CD14-positive monocyte (primary cell): ENCODE data around the gene FAAP20. TPM values are rescaled to one million over a fixed set of nuclear protein-coding genes. Genes with fewer than 3 reads are reported as not detected.

Source experiments
- DNase-seq, 3 donors: peaks; one replicate each; pipeline ENCODE4 v3.0.0-alpha.2; 2011 to 2022
- H2AFZ ChIP-seq: 2 replicates; pipeline ENCODE4 v1.6.0; 2012; ENCODE audit warnings: mild to moderate bottlenecking, low read depth, low read length, inconsistent platforms; ENCODE audit not compliant: insufficient read depth, poor library complexity, severe bottlenecking
- H3K27ac ChIP-seq, 2 donors: 1 replicate in 1 of 2; 2 replicates in 1 of 2; pipeline ENCODE4 v1.5.1; 2012 to 2013; ENCODE audit warnings: low read length in 2 of 2, control low read depth in 1 of 2, inconsistent platforms in 1 of 2, low read depth in 1 of 2, mild to moderate bottlenecking in 1 of 2
- H3K27me3 ChIP-seq, 2 donors: one replicate each; pipeline versions ENCODE4 v1.6.0 to v1.6.1; 2011 to 2013; ENCODE audit warnings: low read length in 2 of 2; ENCODE audit not compliant: control insufficient read depth in 2 of 2, insufficient read depth in 2 of 2
- H3K36me3 ChIP-seq, 2 donors: replicated peaks in 1 of 2; 1 replicate in 1 of 2; 2 replicates in 1 of 2; pipeline versions ENCODE4 v1.5.1 to v1.6.1; 2012 to 2013; ENCODE audit warnings: low read length in 2 of 2, control low read depth in 1 of 2, inconsistent platforms in 1 of 2, mild to moderate bottlenecking in 1 of 2; ENCODE audit not compliant: insufficient read depth in 2 of 2, control insufficient read depth in 1 of 2
- H3K4me1 ChIP-seq, 2 donors: 1 replicate in 1 of 2; 2 replicates in 1 of 2; pipeline versions ENCODE4 v1.5.1 to v1.6.1; 2012 to 2013; ENCODE audit warnings: low read length in 2 of 2, control low read depth in 1 of 2, inconsistent platforms in 1 of 2, mild to moderate bottlenecking in 1 of 2, moderate library complexity in 1 of 2; ENCODE audit not compliant: insufficient read depth in 2 of 2, control insufficient read depth in 1 of 2
- H3K4me2 ChIP-seq: replicated peaks from 2 replicates; pipeline ENCODE3; 2012; ENCODE audit warnings: low read length, moderate library complexity, mild to moderate bottlenecking; ENCODE audit not compliant: poor library complexity, severe bottlenecking; ENCODE audit errors: extremely low read depth
- H3K4me3 ChIP-seq, 3 experiments: fragments of 200-600 bp in 1 of 3; sonication (generic) in 1 of 3; replicated peaks in 1 of 3; 1 replicate in 2 of 3; 2 replicates in 1 of 3; pipeline ENCODE4 v1.5.1; 2011 to 2013; ENCODE audit warnings: low read length in 3 of 3, mild to moderate bottlenecking in 3 of 3, control low read depth in 2 of 3, low read depth in 2 of 3, inconsistent platforms in 1 of 3, moderate library complexity in 1 of 3
- H3K79me2 ChIP-seq: 2 replicates; pipeline ENCODE4 v1.6.0; 2012; ENCODE audit warnings: mild to moderate bottlenecking, control low read depth, inconsistent platforms, low read length, moderate library complexity; ENCODE audit not compliant: insufficient read depth
- H3K9ac ChIP-seq: 2 replicates; pipeline ENCODE4 v1.6.0; 2017; ENCODE audit warnings: low read length, mild to moderate bottlenecking; ENCODE audit not compliant: insufficient read depth, poor library complexity, severe bottlenecking
- H3K9me3 ChIP-seq, 2 donors: replicated peaks in 1 of 2; 1 replicate in 1 of 2; 2 replicates in 1 of 2; pipeline versions ENCODE4 v1.5.1 to v1.6.1; 2012 to 2013; ENCODE audit warnings: low read length in 2 of 2, control low read depth in 1 of 2; ENCODE audit not compliant: control insufficient read depth in 1 of 2, insufficient read depth in 1 of 2
- H4K20me1 ChIP-seq: 2 replicates; pipeline ENCODE4 v1.6.0; 2012; ENCODE audit warnings: mild to moderate bottlenecking, low read length, control low read depth, moderate library complexity; ENCODE audit not compliant: insufficient read depth
- H3K27ac Mint-ChIP-seq, 7 donors: one replicate each; pipeline ENCODE4 v1.8.0; 2020; ENCODE audit warnings: mild to moderate bottlenecking in 7 of 7, mixed read lengths in 7 of 7, moderate library complexity in 6 of 7, inconsistent platforms in 2 of 7
- H3K27me3 Mint-ChIP-seq, 3 donors: one replicate each; pipeline ENCODE4 v1.8.0; 2021 to 2022; ENCODE audit warnings: low read depth in 3 of 3, mild to moderate bottlenecking in 3 of 3, mixed read lengths in 3 of 3, moderate library complexity in 3 of 3, inconsistent platforms in 1 of 3
- H3K36me3 Mint-ChIP-seq, 2 donors: one replicate each; pipeline ENCODE4 v1.8.0; 2020; ENCODE audit warnings: mixed read lengths in 2 of 2, inconsistent platforms in 1 of 2, mild to moderate bottlenecking in 1 of 2
- H3K4me1 Mint-ChIP-seq: one replicate; pipeline ENCODE4 v1.8.0; 2020; ENCODE audit warnings: mild to moderate bottlenecking, mixed read lengths
- H3K4me3 Mint-ChIP-seq, 2 donors: one replicate each; pipeline ENCODE4 v1.8.0; 2020; ENCODE audit warnings: mild to moderate bottlenecking in 2 of 2, mixed read lengths in 2 of 2, moderate library complexity in 1 of 2
- H3K9me3 Mint-ChIP-seq, 7 donors: one replicate each; pipeline ENCODE4 v1.8.0; 2020 to 2022; ENCODE audit warnings: mixed read lengths in 7 of 7, mild to moderate bottlenecking in 6 of 7, moderate library complexity in 6 of 7, inconsistent platforms in 2 of 7
- WGBS: methylation state at CpG from one replicate; pipeline ENCODE4 v1.1.5; 2013; ENCODE audit warnings: missing lambda C conversion rate; ENCODE audit not compliant: insufficient coverage; 5-methylcytosine and 5-hydroxymethylcytosine counted together
- intact Hi-C, 2 donors: fragments of 100-400 bp; cut with micrococcal nuclease; formaldehyde crosslinking; loops; one replicate each; pipeline versions ENCODE4 v1.15.0 to v1.15.1; 2023
- polyA plus RNA-seq, 3 donors: library from polyadenylated mRNA; depleted of rRNA in 1 of 3; unstranded in 2 of 3; stranded (reverse) in 1 of 3; fragments of 300-500 nt in 2 of 3; fragments of >200 nt in 1 of 3; fragmentation: Illumina TruSeq in 2 of 3; gene quantifications; 1 replicate in 2 of 3; 2 replicates in 1 of 3; pipeline ENCODE4 v1.2.3, GENCODE V29; 2012 to 2021
- TF ChIP-seq, protein P1 (sequence below): fragments of 200-600 bp; IDR thresholded peaks from one replicate; pipeline ENCODE4 v1.8.0; 2022; ENCODE audit warnings: antibody characterized with exemption, mild to moderate bottlenecking

FAAP20 gene
- polyA plus RNA-seq, 3 donors = 11.8 to 49.3 (median 35.1) TPM

DNA sequence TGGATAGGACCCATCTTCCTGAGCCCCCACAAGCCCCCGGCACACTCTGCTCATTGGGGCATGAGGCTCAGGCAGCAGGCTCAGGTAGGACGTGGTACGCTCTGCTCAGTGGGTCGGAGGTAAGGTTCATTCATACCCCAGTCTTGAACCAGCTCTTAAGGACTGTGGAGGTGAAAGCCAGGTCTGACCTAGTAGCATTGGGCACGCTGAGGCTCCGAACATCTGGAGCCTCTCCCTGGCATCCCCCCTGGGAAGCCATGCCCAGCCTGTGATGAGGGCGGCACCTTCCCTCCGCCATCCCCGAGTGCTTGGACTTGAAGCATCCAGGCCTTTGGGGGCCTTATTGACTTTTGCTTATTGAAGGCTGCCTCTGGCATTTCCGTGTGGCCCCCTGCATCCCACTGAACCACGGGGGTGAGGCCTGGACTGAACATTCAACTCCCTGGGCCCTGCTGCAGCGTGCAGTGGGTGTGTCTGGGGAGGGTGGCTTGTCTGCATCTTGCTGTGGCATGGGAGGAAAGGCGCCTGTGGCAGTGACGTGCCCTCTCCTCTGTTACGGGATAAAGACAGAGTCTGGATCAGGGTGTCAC, 50.0 kb downstream of the FAAP20 start:
- no peak overlapping the region for H3K4me2 ChIP-seq
- no peaks in the 10 kb centered on the region for H4K20me1 ChIP-seq
- intact Hi-C loops = no loop called here
- no peak overlapping the region for H3K4me3 Mint-ChIP-seq
- peaks cover 0 to 3% (median 0%) of the 10 kb centered on the region in 7 donors for H3K9me3 Mint-ChIP-seq
- H3K4me1 ChIP-seq = peaks cover 79 to 90% of the 10 kb centered on the region in 2 donors
- H3K79me2 ChIP-seq = no peaks in the 10 kb centered on the region
- H3K4me1 Mint-ChIP-seq = peaks cover 25% of the 10 kb centered on the region
- DNase-seq = no peak
- no peak overlapping the region for H3K4me3 ChIP-seq
- TF ChIP-seq, protein P1, sequence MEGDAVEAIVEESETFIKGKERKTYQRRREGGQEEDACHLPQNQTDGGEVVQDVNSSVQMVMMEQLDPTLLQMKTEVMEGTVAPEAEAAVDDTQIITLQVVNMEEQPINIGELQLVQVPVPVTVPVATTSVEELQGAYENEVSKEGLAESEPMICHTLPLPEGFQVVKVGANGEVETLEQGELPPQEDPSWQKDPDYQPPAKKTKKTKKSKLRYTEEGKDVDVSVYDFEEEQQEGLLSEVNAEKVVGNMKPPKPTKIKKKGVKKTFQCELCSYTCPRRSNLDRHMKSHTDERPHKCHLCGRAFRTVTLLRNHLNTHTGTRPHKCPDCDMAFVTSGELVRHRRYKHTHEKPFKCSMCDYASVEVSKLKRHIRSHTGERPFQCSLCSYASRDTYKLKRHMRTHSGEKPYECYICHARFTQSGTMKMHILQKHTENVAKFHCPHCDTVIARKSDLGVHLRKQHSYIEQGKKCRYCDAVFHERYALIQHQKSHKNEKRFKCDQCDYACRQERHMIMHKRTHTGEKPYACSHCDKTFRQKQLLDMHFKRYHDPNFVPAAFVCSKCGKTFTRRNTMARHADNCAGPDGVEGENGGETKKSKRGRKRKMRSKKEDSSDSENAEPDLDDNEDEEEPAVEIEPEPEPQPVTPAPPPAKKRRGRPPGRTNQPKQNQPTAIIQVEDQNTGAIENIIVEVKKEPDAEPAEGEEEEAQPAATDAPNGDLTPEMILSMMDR = no peak
- peaks cover 0 to 2% of the 10 kb centered on the region in 2 donors for H3K36me3 Mint-ChIP-seq
- H3K27ac Mint-ChIP-seq = peak overlapping the region in 1 of 7 donors; percentile 58
- H3K27ac ChIP-seq = no peak overlapping the region
- no peak overlapping the region for H3K9ac ChIP-seq
- no peaks in the 10 kb centered on the region for H3K9me3 ChIP-seq
- no peak overlapping the region for H2AFZ ChIP-seq
- no peaks in the 10 kb centered on the region for H3K36me3 ChIP-seq
- no peaks in the 10 kb centered on the region for H3K27me3 Mint-ChIP-seq
- WGBS = 96% methylated on average over 15 of the region's 15 CpGs
- H3K27me3 ChIP-seq = no peaks in the 10 kb centered on the region

DNA sequence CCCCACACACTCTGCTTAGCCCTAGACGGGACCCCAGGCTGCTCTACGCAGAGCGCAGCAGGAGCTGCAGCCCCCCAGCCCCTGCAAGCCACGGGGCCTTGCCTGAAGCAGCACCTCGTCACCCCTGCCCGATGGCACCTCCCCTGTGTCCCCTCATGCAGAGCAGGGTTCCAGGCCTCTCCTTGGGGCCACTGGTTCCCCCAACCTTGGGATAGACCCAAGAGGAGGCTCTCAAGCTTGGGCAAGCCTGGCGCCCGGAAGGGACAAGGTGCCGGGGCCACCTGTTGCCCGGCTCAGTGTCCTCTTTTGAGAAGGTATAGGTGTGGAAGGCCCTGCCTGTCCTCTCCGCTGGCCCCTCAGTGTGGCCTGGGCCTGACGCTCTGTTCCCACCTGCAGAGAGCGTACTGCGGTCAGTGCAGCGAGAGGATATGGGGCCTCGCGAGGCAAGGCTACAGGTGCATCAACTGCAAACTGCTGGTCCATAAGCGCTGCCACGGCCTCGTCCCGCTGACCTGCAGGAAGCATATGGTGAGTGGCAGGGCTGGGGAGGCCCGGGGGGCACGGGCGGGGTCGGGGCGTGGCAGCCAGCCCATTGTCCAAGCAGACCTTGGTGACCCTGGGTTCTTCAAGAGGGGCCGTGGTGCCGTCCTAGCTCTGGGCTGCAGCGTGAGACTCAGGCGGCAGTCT, 50.6 kb downstream of the FAAP20 start:
- H3K4me1 ChIP-seq = peaks cover 74 to 86% of the 10 kb centered on the region in 2 donors
- H3K27me3 Mint-ChIP-seq = no peaks in the 10 kb centered on the region

More for the DNA sequence above, 50.6 kb downstream of the FAAP20 start:
- Mint-ChIP-seq H3K36me3 (peaks cover 0 to 2% of the 10 kb centered on the region in 2 donors), H3K4me3 (no peak overlapping the region), H3K9me3 (peaks cover 0 to 3% (median 0%) of the 10 kb centered on the region in 7 donors), H3K27ac (peak overlapping the region in 1 of 7 donors; percentile 60), H3K4me1 (peaks cover 28% of the 10 kb centered on the region)
- Histone ChIP-seq H3K27ac (peak overlapping the region in 1 of 2 donors; percentile 29), H3K9ac (no peak overlapping the region), H3K4me2 (no peak overlapping the region), H3K9me3 (no peaks in the 10 kb centered on the region), H2AFZ (no peak overlapping the region), H3K27me3 (no peaks in the 10 kb centered on the region), H4K20me1 (no peaks in the 10 kb centered on the region), H3K79me2 (no peaks in the 10 kb centered on the region), H3K36me3 (no peaks in the 10 kb centered on the region), H3K4me3 (no peak overlapping the region)
- 94% methylated on average over 28 of the region's 30 CpGs for WGBS
- TF ChIP-seq, protein P1 = no peak
- no peak for DNase-seq
- intact Hi-C loops = no loop called here
